HEK293T (cell line): ENCODE results near the gene ALAS2.

Experiments used
- ELF4 ChIP-seq: fragments of 450-650 bp; IDR thresholded peaks from 2 replicates; pipeline ENCODE4 v1.6.1; 2017; ENCODE audit warnings: antibody characterized with exemption
- FOXA1 ChIP-seq: fragments of 450-650 bp; IDR thresholded peaks from 2 replicates; pipeline ENCODE4 v1.6.1; 2016; ENCODE audit warnings: mild to moderate bottlenecking
- FOXM1 ChIP-seq: fragments of 450-650 bp; IDR thresholded peaks from 2 replicates; pipeline ENCODE4 v1.6.1; 2017; ENCODE audit warnings: mild to moderate bottlenecking, borderline replicate concordance
- HDGF ChIP-seq: fragments of 450-650 bp; IDR thresholded peaks from 2 replicates; pipeline ENCODE4 v1.6.1; 2017; ENCODE audit warnings: antibody characterized with exemption, borderline replicate concordance
- SP1 ChIP-seq: fragments of 450-650 bp; IDR thresholded peaks from 2 replicates; pipeline ENCODE4 v1.6.1; 2017
- SUZ12 ChIP-seq: fragments of 450-650 bp; IDR thresholded peaks from 2 replicates; pipeline ENCODE4 v1.6.1; 2016; ENCODE audit warnings: mild to moderate bottlenecking
- TARDBP ChIP-seq: fragments of 450-650 bp; IDR thresholded peaks from 2 replicates; pipeline ENCODE4 v1.6.1; 2016
- ZNF384 ChIP-seq: fragments of 450-650 bp; IDR thresholded peaks from 2 replicates; pipeline ENCODE4 v1.6.1; 2016

DNA sequence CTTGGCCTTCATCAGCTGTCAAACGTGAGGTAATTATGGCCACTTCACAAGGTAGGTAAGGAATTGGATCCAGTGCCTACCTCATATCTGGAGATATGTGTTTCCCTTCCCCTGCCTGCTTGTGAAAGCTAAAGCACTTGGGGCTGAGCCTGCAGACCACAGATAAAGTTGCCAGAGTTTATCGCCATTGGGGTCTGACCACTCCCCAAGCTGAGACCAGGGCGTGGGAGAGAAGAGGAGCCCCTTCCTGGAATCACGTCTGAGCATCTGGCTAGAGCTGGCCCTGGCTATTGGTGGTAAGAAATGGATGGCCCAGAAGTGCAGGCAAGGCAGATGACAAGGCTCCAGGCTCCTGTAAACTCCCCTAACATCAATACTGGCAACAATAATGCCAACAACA lies 2.7 kb downstream of the ALAS2 start:
- TF ChIP-seq FOXM1, result no peak
- TF ChIP-seq ZNF384, result no peak
- no peak for TF ChIP-seq ELF4
- no peak for TF ChIP-seq HDGF
- no peak for TF ChIP-seq FOXA1
- no peak for TF ChIP-seq TARDBP
- TF ChIP-seq SUZ12, result no peak
- no peak for TF ChIP-seq SP1
